Suprapubic skin (tissue), 4 donors: ENCODE data around the gene ELF5.

Experiments
- CTCF ChIP-seq, 2 donors: fragments of 200-600 bp in 1 of 2; fragments of 450-650 bp in 1 of 2; sonication (generic) in 1 of 2; IDR thresholded peaks; one replicate each; pipeline ENCODE4 v1.5.1; 2016 to 2019; ENCODE audit warnings: antibody characterized with exemption in 2 of 2, mild to moderate bottlenecking in 1 of 2, moderate library complexity in 1 of 2
- EP300 ChIP-seq: sonication (generic); formaldehyde crosslinking; IDR thresholded peaks from one replicate; pipeline ENCODE4 v1.6.1; 2017; ENCODE audit warnings: antibody characterized with exemption
- POLR2AphosphoS5 ChIP-seq, 3 donors: sonication (generic); formaldehyde crosslinking; IDR thresholded peaks; one replicate each; pipeline ENCODE4 v1.6.1; 2017; ENCODE audit warnings: antibody characterized with exemption in 3 of 3

DNA sequence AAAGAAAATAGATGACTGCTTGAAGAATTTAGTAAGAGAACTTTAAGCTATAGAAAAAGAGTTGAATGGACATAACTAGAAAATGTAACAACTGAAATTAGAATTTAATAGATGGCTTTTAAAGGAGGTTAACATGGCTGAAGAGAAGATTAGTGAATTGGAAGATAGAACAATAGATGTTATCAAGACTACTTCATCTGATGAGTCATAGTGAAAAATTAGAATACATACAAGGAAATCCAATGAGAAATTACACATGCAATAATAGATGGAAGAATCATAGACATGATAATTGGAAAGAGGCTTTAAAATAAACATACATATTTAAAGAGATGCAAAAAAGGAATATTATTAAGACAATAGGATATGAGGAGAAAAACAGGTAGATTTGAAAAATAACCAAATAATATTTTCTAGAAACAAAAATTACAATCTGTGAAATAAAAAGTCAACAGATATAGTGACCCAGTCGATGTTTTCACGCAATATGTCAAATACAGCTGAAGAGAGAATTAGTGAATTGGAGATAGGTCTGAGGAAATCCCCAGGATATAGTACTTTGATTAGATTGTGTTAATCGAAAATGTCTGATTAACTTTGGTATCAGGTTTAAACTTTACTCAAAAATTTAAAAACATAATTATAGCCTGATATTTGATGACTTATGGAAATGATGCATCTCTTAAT lies 46.6 kb downstream of the ELF5 start:
- TF ChIP-seq CTCF (IDR thresholded peaks at IDR 0.05) (no peak), EP300 (no peak), POLR2AphosphoS5 (IDR thresholded peaks at IDR 0.05) (no peak)
